B cell (primary cell): Measurements from ENCODE around the gene SSC4D. TPM values are rescaled to one million over a fixed set of nuclear protein-coding genes. Genes with fewer than 3 reads are reported as not detected.

ENCODE experiments used
- ATAC-seq: fragments of 200-7000 bp; cut with Tn5 transposase; one replicate; pipeline ENCODE4 v1.10.0; 2021; ENCODE audit warnings: low read depth, mild to moderate bottlenecking, moderate number of reproducible peaks, moderate library complexity
- CTCF ChIA-PET: fragments of 350-600 bp; sonication (Branson Sonifier 250); formaldehyde crosslinking; loops from one replicate; lab custom pipeline; 2021; ENCODE audit warnings: antibody characterized with exemption, inconsistent platforms; lab: Charles Lee
- POLR2A ChIA-PET: fragments of 350-600 bp; sonication (Branson Sonifier 250); formaldehyde crosslinking; loops from one replicate; lab custom pipeline; 2021; ENCODE audit warnings: antibody characterized with exemption; lab: Charles Lee
- DNase-seq: peaks from one replicate; pipeline ENCODE4 v3.0.0; 2013
- H2AFZ ChIP-seq: 2 replicates; pipeline ENCODE4 v1.6.1; 2012; ENCODE audit warnings: mild to moderate bottlenecking, low read depth, low read length; ENCODE audit not compliant: insufficient read depth, poor library complexity, severe bottlenecking
- H3K27ac ChIP-seq, 2 donors: 1 replicate in 1 of 2; 2 replicates in 1 of 2; pipeline ENCODE4 v1.5.1; 2012 to 2013; ENCODE audit warnings: low read length in 2 of 2, mild to moderate bottlenecking in 2 of 2, moderate library complexity in 1 of 2
- H3K27me3 ChIP-seq, 4 experiments: fragments of 200-600 bp in 1 of 4; sonication (generic) in 1 of 4; replicated peaks in 1 of 4; 1 replicate in 2 of 4; 2 replicates in 2 of 4; pipeline versions ENCODE4 v1.6.1 to v1.7.0; 2013 to 2016; ENCODE audit warnings: low read length in 3 of 4, mild to moderate bottlenecking in 2 of 4, mixed read lengths in 1 of 4, moderate library complexity in 1 of 4; ENCODE audit not compliant: insufficient read depth in 4 of 4, control insufficient read depth in 3 of 4; ENCODE audit errors: control extremely low read depth in 1 of 4
- H3K36me3 ChIP-seq, 2 experiments: replicated peaks in 1 of 2; 1 replicate in 1 of 2; 2 replicates in 1 of 2; pipeline versions ENCODE4 v1.6.1 to v1.7.1; 2013; ENCODE audit warnings: low read length in 1 of 2; ENCODE audit not compliant: insufficient read depth in 2 of 2, control insufficient read depth in 1 of 2; ENCODE audit errors: control extremely low read depth in 1 of 2, extremely low read depth in 1 of 2
- H3K4me1 ChIP-seq, 2 donors: fragments of 200-600 bp in 1 of 2; sonication (generic) in 1 of 2; 1 replicate in 1 of 2; 2 replicates in 1 of 2; pipeline versions ENCODE4 v1.5.1 to v1.6.1; 2013 to 2017; ENCODE audit warnings: low read length in 2 of 2; ENCODE audit not compliant: control insufficient read depth in 2 of 2, insufficient read depth in 2 of 2
- H3K4me2 ChIP-seq: replicated peaks from 2 replicates; pipeline ENCODE3; 2012; ENCODE audit warnings: mild to moderate bottlenecking, low read depth, low read length; ENCODE audit not compliant: poor library complexity, severe bottlenecking
- H3K4me3 ChIP-seq, 5 experiments: fragments of 200-600 bp in 1 of 5; sonication (generic) in 1 of 5; 1 replicate in 3 of 5; 2 replicates in 2 of 5; pipeline versions ENCODE4 v1.5.1 to v1.7.0; 2011 to 2016; ENCODE audit warnings: low read length in 4 of 5, mild to moderate bottlenecking in 4 of 5, low read depth in 2 of 5, control low read depth in 1 of 5, moderate library complexity in 1 of 5; ENCODE audit not compliant: insufficient read depth in 1 of 5; ENCODE audit errors: control extremely low read depth in 1 of 5, extremely low read depth in 1 of 5
- H3K79me2 ChIP-seq: fragments of 200-600 bp; sonication (generic); one replicate; pipeline ENCODE4 v1.6.0; 2016; ENCODE audit warnings: low read length; ENCODE audit not compliant: control insufficient read depth, insufficient read depth
- H3K9ac ChIP-seq: fragments of 200-600 bp; sonication (generic); 2 replicates; pipeline ENCODE4 v1.6.1; 2017; ENCODE audit warnings: mild to moderate bottlenecking, low read length, moderate library complexity
- H3K9me3 ChIP-seq, 3 donors: one replicate each; pipeline versions ENCODE4 v1.6.1 to v1.7.1; 2013; ENCODE audit warnings: low read length in 2 of 3; ENCODE audit not compliant: control insufficient read depth in 2 of 3, insufficient read depth in 1 of 3; ENCODE audit errors: control extremely low read depth in 1 of 3
- H4K20me1 ChIP-seq: 2 replicates; pipeline ENCODE4 v1.6.0; 2012; ENCODE audit warnings: mild to moderate bottlenecking, low read length; ENCODE audit not compliant: insufficient read depth, control insufficient read depth, poor library complexity, severe bottlenecking
- H3K27ac Mint-ChIP-seq: one replicate; pipeline ENCODE4 v1.8.0; 2021; ENCODE audit warnings: mixed read lengths
- H3K27me3 Mint-ChIP-seq: one replicate; pipeline ENCODE4 v1.8.0; 2021; ENCODE audit warnings: mixed read lengths
- H3K4me1 Mint-ChIP-seq: one replicate; pipeline ENCODE4 v1.8.0; 2021; ENCODE audit warnings: mixed read lengths
- H3K4me3 Mint-ChIP-seq: one replicate; pipeline ENCODE4 v1.8.0; 2021; ENCODE audit warnings: mixed read lengths
- H3K9me3 Mint-ChIP-seq: one replicate; pipeline ENCODE4 v1.8.0; 2022; ENCODE audit warnings: mixed read lengths; ENCODE audit not compliant: insufficient read depth
- EZH2 ChIP-seq: IDR thresholded peaks from 2 replicates; pipeline ENCODE4 v1.6.1; 2012; ENCODE audit warnings: borderline replicate concordance, low read depth, mild to moderate bottlenecking, moderate library complexity, low read length; ENCODE audit not compliant: insufficient read depth, poor library complexity, severe bottlenecking
- WGBS: methylation state at CpG from one replicate; pipeline ENCODE4 v1.1.5; 2013; ENCODE audit warnings: missing lambda C conversion rate; ENCODE audit not compliant: insufficient coverage; 5-methylcytosine and 5-hydroxymethylcytosine counted together
- intact Hi-C: fragments of 100-400 bp; cut with micrococcal nuclease; formaldehyde crosslinking; loops from one replicate; pipeline ENCODE4 v1.10.0; 2022
- polyA plus RNA-seq: library from polyadenylated mRNA; depleted of rRNA; stranded (reverse); fragments of >200 nt; gene quantifications from 2 replicates; pipeline ENCODE4 v1.2.3, GENCODE V29; 2012
- total RNA-seq, 2 donors: library from RNA; stranded (reverse); fragments of 120-200 nt in 1 of 2; gene quantifications; 1 replicate in 1 of 2; 2 replicates in 1 of 2; pipeline versions ENCODE4 v1.2.3 to v1.2.4, GENCODE V29; 2013 to 2022
- TF ChIP-seq, protein P1 (sequence below): fragments of 200-600 bp; IDR thresholded peaks from one replicate; pipeline ENCODE4 v1.8.0; 2022; ENCODE audit warnings: antibody characterized with exemption, mild to moderate bottlenecking

Gene SSC4D
- total and polyA plus RNA-seq, 2 donors (not counting 1 experiment from before 2014, with no cell fraction given), result 0.16 TPM; not detected in 1

DNA sequence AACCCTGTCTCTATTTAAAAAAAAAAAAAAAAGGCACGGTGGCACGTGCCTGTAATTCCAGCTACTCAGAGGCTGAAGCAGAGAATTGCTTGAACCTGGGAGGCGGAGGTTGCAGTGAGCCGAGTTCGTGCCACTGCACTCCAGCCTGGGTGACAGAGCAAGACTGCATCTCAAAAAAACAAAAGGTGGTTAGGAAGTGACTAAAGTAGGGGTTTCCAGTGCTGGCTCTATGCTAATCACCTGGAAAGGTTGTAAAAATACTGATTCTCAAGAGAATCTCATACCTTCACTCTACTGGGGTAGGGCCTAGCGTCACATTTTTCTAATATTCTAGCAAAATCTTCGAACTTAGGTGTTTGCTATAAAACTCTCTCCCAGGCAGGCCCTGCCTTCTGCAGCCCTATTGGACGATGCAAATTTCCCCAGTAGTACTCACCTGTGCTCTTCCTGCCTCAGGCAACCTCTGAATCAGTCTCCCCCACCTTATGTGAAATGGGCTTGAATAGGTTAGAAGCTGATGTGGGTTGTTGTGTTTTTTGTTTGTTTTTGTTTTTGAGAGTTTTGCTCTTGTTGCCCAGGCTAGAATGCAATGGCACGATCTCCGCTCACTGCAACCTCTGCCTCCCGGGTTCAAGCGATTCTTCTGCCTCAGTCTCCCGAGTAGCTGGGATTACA lies 18.8 kb upstream of the SSC4D start:
- Histone ChIP-seq H3K9ac (no peak overlapping the region), H3K79me2 (no peaks in the 10 kb centered on the region), H3K27me3 (no peaks in the 10 kb centered on the region), H3K9me3 (no peaks in the 10 kb centered on the region), H3K4me3 (no peak overlapping the region), H4K20me1 (no peaks in the 10 kb centered on the region), H3K4me1 (no peaks in the 10 kb centered on the region), H3K36me3 (no peaks in the 10 kb centered on the region), H3K4me2 (no peak overlapping the region), H3K27ac (no peak overlapping the region), H2AFZ (no peak overlapping the region)
- ATAC-seq (no peak), DNase-seq (no peak)
- ChIA-PET CTCF (no interaction called here), POLR2A (interaction anchor here (0.8 kb wide), 1 partner anchor 766 kb away, joined by 4 read pairs; no protein-coding TSS in a partner anchor)
- WGBS, result 95% methylated on average over 4 of the region's 13 CpGs
- intact Hi-C loops, result no loop called here
- TF ChIP-seq, protein P1, sequence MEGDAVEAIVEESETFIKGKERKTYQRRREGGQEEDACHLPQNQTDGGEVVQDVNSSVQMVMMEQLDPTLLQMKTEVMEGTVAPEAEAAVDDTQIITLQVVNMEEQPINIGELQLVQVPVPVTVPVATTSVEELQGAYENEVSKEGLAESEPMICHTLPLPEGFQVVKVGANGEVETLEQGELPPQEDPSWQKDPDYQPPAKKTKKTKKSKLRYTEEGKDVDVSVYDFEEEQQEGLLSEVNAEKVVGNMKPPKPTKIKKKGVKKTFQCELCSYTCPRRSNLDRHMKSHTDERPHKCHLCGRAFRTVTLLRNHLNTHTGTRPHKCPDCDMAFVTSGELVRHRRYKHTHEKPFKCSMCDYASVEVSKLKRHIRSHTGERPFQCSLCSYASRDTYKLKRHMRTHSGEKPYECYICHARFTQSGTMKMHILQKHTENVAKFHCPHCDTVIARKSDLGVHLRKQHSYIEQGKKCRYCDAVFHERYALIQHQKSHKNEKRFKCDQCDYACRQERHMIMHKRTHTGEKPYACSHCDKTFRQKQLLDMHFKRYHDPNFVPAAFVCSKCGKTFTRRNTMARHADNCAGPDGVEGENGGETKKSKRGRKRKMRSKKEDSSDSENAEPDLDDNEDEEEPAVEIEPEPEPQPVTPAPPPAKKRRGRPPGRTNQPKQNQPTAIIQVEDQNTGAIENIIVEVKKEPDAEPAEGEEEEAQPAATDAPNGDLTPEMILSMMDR, result no peak
- no peak for TF ChIP-seq EZH2
- Mint-ChIP-seq H3K27me3 (peaks cover 3% of the 10 kb centered on the region), H3K4me1 (no peaks in the 10 kb centered on the region), H3K4me3 (no peak overlapping the region), H3K9me3 (no peaks in the 10 kb centered on the region), H3K27ac (no peak overlapping the region)

DNA sequence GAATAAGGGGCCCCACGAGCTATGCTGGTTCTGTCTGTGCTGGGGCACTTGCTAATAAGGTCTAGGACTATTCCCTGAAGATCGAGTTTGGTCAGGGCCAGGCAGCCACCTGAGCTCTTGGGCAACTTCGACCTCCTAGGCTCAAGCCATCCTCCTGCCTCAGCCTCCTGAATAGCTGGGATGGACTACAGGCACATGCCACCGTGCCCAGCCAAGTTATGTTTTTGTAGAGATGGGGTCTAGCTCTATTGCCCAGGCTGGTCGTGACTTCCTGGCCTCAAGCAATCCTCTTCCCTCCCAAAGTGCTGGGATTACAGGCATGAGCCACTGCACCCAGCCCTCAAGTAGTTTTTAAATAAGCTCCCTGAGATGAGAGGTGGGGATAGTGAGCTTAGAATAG lies 18.1 kb upstream of the SSC4D start:
- WGBS, result 89% methylated on average over 2 of the region's 5 CpGs
- no peaks in the 10 kb centered on the region for H3K4me1 ChIP-seq
- no peak overlapping the region for H3K4me3 ChIP-seq
- no peak overlapping the region for H3K9ac ChIP-seq
- no peaks in the 10 kb centered on the region for H3K36me3 ChIP-seq
- H4K20me1 ChIP-seq, result no peaks in the 10 kb centered on the region
- POLR2A ChIA-PET, result interaction anchor here (0.8 kb wide), 1 partner anchor 767 kb away, joined by 4 read pairs; no protein-coding TSS in a partner anchor
- TF ChIP-seq, protein P1, result no peak
- TF ChIP-seq EZH2, result no peak
- no peak overlapping the region for H3K4me2 ChIP-seq
- H3K79me2 ChIP-seq, result no peaks in the 10 kb centered on the region
- H3K4me3 Mint-ChIP-seq, result no peak overlapping the region
- no peaks in the 10 kb centered on the region for H3K27me3 ChIP-seq
- DNase-seq (no peak), ATAC-seq (no peak)
- H3K27ac ChIP-seq, result no peak overlapping the region
- peaks cover 3% of the 10 kb centered on the region for H3K27me3 Mint-ChIP-seq
- no peaks in the 10 kb centered on the region for H3K4me1 Mint-ChIP-seq
- no peaks in the 10 kb centered on the region for H3K9me3 Mint-ChIP-seq
- no peak overlapping the region for H2AFZ ChIP-seq
- no peak overlapping the region for H3K27ac Mint-ChIP-seq
- intact Hi-C loops, result no loop called here
- no peaks in the 10 kb centered on the region for H3K9me3 ChIP-seq
- CTCF ChIA-PET, result interaction anchor here (0.6 kb wide), 1 partner anchor 907 kb away, joined by 3 read pairs; no protein-coding TSS in a partner anchor
